ENCODE measurements around the gene TMEM212.

- TF ChIP-seq, protein P1, sequence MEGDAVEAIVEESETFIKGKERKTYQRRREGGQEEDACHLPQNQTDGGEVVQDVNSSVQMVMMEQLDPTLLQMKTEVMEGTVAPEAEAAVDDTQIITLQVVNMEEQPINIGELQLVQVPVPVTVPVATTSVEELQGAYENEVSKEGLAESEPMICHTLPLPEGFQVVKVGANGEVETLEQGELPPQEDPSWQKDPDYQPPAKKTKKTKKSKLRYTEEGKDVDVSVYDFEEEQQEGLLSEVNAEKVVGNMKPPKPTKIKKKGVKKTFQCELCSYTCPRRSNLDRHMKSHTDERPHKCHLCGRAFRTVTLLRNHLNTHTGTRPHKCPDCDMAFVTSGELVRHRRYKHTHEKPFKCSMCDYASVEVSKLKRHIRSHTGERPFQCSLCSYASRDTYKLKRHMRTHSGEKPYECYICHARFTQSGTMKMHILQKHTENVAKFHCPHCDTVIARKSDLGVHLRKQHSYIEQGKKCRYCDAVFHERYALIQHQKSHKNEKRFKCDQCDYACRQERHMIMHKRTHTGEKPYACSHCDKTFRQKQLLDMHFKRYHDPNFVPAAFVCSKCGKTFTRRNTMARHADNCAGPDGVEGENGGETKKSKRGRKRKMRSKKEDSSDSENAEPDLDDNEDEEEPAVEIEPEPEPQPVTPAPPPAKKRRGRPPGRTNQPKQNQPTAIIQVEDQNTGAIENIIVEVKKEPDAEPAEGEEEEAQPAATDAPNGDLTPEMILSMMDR (IDR thresholded peaks at IDR 0.05) = no peak
- no peak for TF ChIP-seq POLR2A (IDR thresholded peaks at IDR 0.05)
These were observed 15.8 kb upstream of the TMEM212 start for GRCh38 chr3:171827385-171827784.
